Endodermal cell (in vitro differentiated cells): ENCODE results near the gene MYO7B. TPM values are rescaled to one million over a fixed set of nuclear protein-coding genes. Genes with fewer than 3 reads are reported as not detected.
A peak's percentile ranks its signal among the peaks of the same experiment; 100 is the strongest.

Experiments used
- DNase-seq: peaks from one replicate; pipeline ENCODE4 v3.0.0-alpha.2; 2017
- H3K27ac ChIP-seq: 2 replicates; pipeline ENCODE4 v1.5.1; 2013; ENCODE audit warnings: mild to moderate bottlenecking, low read depth, low read length, moderate library complexity
- H3K27me3 ChIP-seq: 2 replicates; pipeline ENCODE4 v1.6.1; 2013; ENCODE audit warnings: mild to moderate bottlenecking, low read length, moderate library complexity; ENCODE audit not compliant: insufficient read depth, control insufficient read depth, poor library complexity, severe bottlenecking
- H3K36me3 ChIP-seq: 2 replicates; pipeline ENCODE4 v1.7.0; 2013; ENCODE audit warnings: mild to moderate bottlenecking, low read length, moderate library complexity; ENCODE audit not compliant: control insufficient read depth, insufficient read depth
- H3K4me1 ChIP-seq: one replicate; pipeline ENCODE4 v1.7.0; 2013; ENCODE audit warnings: low read length; ENCODE audit not compliant: control insufficient read depth, insufficient read depth
- H3K4me3 ChIP-seq: 2 replicates; pipeline ENCODE4 v1.5.1; 2013; ENCODE audit warnings: mild to moderate bottlenecking, low read length, moderate library complexity
- H3K9ac ChIP-seq: 2 replicates; pipeline ENCODE4 v1.6.1; 2013; ENCODE audit warnings: mild to moderate bottlenecking, low read length, moderate library complexity; ENCODE audit not compliant: poor library complexity, severe bottlenecking; ENCODE audit errors: extremely low read depth
- H3K9me3 ChIP-seq: 2 replicates; pipeline ENCODE4 v1.6.1; 2013; ENCODE audit warnings: mild to moderate bottlenecking, low read length, moderate library complexity; ENCODE audit not compliant: control insufficient read depth
- H3K27ac Mint-ChIP-seq: 2 replicates; pipeline ENCODE4 v1.8.0; 2020; ENCODE audit warnings: mixed read lengths
- H3K27me3 Mint-ChIP-seq: 2 replicates; pipeline ENCODE4 v1.8.0; 2021; ENCODE audit warnings: mild to moderate bottlenecking, mixed read lengths; ENCODE audit not compliant: insufficient read depth
- H3K36me3 Mint-ChIP-seq: 2 replicates; pipeline ENCODE4 v1.8.0; 2020; ENCODE audit warnings: low read depth, mixed read lengths
- H3K4me1 Mint-ChIP-seq: 2 replicates; pipeline ENCODE4 v1.8.0; 2020; ENCODE audit warnings: mixed read lengths
- H3K4me3 Mint-ChIP-seq: 2 replicates; pipeline ENCODE4 v1.8.0; 2020; ENCODE audit warnings: mild to moderate bottlenecking, moderate library complexity, mixed read lengths
- H3K9me3 Mint-ChIP-seq: 2 replicates; pipeline ENCODE4 v1.8.0; 2020; ENCODE audit warnings: mild to moderate bottlenecking, mixed read lengths
- WGBS, 2 experiments: methylation state at CpG; one replicate each; pipeline versions ENCODE4 v1.1.5 to v1.1.7; 2013; ENCODE audit warnings: missing lambda C conversion rate in 2 of 2, mixed read lengths in 1 of 2; ENCODE audit not compliant: insufficient coverage in 1 of 2, insufficient read length in 1 of 2; 5-methylcytosine and 5-hydroxymethylcytosine counted together
- total RNA-seq, 2 donors: library from RNA; stranded (reverse); fragmentation: NEBNext Ultra II Directional in 1 of 2; extraction: Animal tissue kit (Norgen Biotek cat#: 25700) in 1 of 2; gene quantifications; 2 replicates in 1 of 2; 3 replicates in 1 of 2; pipeline ENCODE4 v1.2.1, GENCODE V29; 2021
- TF ChIP-seq, protein P1 (sequence below): fragments of 200-600 bp; sonication (generic); conservative IDR thresholded peaks from 2 replicates; pipeline ENCODE4 v1.5.0; 2021; ENCODE audit warnings: antibody characterized with exemption, mild to moderate bottlenecking

The MYO7B gene
- total RNA-seq, 2 donors from 2014 or later: 0.11 TPM; not detected in 1

GRCh38 chr2:127644066-127645025 lies 108.9 kb downstream of the MYO7B start:
- DNase-seq: no peak
- 85 to 87% methylated on average over 14 to 19 of the region's 19 CpGs for WGBS, 2 experiments
- TF ChIP-seq, protein P1, sequence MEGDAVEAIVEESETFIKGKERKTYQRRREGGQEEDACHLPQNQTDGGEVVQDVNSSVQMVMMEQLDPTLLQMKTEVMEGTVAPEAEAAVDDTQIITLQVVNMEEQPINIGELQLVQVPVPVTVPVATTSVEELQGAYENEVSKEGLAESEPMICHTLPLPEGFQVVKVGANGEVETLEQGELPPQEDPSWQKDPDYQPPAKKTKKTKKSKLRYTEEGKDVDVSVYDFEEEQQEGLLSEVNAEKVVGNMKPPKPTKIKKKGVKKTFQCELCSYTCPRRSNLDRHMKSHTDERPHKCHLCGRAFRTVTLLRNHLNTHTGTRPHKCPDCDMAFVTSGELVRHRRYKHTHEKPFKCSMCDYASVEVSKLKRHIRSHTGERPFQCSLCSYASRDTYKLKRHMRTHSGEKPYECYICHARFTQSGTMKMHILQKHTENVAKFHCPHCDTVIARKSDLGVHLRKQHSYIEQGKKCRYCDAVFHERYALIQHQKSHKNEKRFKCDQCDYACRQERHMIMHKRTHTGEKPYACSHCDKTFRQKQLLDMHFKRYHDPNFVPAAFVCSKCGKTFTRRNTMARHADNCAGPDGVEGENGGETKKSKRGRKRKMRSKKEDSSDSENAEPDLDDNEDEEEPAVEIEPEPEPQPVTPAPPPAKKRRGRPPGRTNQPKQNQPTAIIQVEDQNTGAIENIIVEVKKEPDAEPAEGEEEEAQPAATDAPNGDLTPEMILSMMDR: peak; percentile 31
- Mint-ChIP-seq H3K36me3 (no peaks in the 10 kb centered on the region), H3K27me3 (no peaks in the 10 kb centered on the region), H3K4me3 (no peak overlapping the region), H3K27ac (peak overlapping the region; percentile 61), H3K9me3 (no peaks in the 10 kb centered on the region), H3K4me1 (no peaks in the 10 kb centered on the region)
- Histone ChIP-seq H3K27ac (peak overlapping the region; percentile 60), H3K9ac (no peak overlapping the region), H3K9me3 (no peaks in the 10 kb centered on the region), H3K4me1 (no peaks in the 10 kb centered on the region), H3K27me3 (no peaks in the 10 kb centered on the region), H3K36me3 (no peaks in the 10 kb centered on the region), H3K4me3 (no peak overlapping the region)

DNA sequence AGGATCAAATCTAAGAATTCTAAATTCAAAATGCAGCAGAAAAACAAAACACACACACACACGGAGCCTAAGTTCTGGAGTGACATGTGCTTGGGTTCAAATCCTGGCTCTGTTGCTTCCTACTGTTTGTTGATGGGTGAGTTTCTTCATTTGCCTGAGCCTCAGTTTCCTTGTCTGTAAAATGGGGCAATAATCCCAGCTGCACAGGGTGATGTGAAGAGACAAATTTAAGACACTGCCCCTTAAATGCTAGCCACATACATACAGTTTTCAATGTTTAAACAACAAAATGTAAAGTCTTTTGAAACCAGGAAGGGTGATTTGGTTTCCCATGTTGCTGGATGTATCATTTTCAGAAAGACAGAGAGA lies 109.5 kb downstream of the MYO7B start:
- H3K27ac ChIP-seq: peak overlapping the region; percentile 70
- DNase-seq: no peak
- no peak overlapping the region for H3K27ac Mint-ChIP-seq
- H3K9ac ChIP-seq: no peak overlapping the region
- WGBS, 2 experiments: 92 to 100% methylated on average over 1 of the region's 1 CpG
- no peak overlapping the region for H3K4me3 ChIP-seq
- H3K4me1 Mint-ChIP-seq: peaks cover 3% of the 10 kb centered on the region
- H3K9me3 Mint-ChIP-seq: no peaks in the 10 kb centered on the region
- H3K36me3 ChIP-seq: no peaks in the 10 kb centered on the region
- H3K36me3 Mint-ChIP-seq: no peaks in the 10 kb centered on the region
- TF ChIP-seq, protein P1: no peak
- H3K27me3 ChIP-seq: no peaks in the 10 kb centered on the region
- H3K27me3 Mint-ChIP-seq: peaks cover 2% of the 10 kb centered on the region
- no peaks in the 10 kb centered on the region for H3K4me1 ChIP-seq
- H3K9me3 ChIP-seq: no peaks in the 10 kb centered on the region
- no peak overlapping the region for H3K4me3 Mint-ChIP-seq

DNA sequence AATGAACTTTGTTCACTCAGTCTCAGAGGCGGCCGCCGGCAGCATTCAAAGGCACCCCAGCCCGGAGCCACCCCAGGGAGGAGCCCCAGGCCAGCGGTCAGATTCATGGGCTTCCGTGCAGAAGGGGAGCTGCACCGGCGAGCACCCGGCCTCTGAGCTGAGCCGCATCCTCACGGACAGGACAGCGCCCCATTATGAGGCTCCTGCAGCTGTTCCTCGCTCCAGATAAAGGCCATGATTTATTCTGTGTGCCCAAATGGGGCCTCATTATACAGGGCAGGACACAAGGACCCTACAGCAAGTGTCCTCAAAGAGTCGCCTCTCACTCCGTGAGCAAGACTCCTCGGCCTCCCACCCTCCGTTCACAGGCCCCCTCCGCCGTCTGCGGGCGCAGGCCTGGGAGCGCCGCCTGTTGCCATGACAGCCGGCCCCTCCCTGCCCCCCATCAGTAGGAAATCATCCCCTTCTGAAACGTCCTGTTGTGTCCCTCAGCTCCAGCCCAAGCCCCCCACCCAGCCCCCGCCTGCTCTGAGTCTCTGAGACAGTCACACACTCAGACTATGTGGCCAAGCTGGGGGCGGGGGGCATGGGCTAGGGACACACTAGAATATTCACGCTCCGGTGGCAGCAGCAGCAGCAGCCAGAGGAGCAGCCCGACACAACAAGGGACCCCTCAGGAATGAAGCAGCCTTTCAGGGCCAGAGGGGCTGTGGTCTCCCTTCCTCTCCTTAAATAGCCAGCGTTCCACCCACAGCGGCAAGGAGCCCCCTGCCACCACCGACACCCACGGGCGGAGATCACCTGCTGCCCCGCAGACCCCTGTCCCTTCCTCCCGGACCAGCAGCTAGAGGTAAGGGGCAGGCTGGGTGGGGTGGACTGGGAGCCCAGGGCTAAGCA lies 110.2 kb downstream of the MYO7B start, which contains the start of gene GPR17:
GPR17 (plus strand) TSS at position 759 of the 897 bp plus-strand sequence. CDS start 4,583 bp downstream, outside the sequence.
- Histone ChIP-seq H3K36me3 (no peaks in the 10 kb centered on the region), H3K27ac (peak within 1 kb of the TSS; percentile 70), H3K4me3 (no peak within 1 kb of the TSS), H3K9ac (no peak within 1 kb of the TSS), H3K4me1 (no peaks in the 10 kb centered on the region), H3K27me3 (no peaks in the 10 kb centered on the region), H3K9me3 (no peaks in the 10 kb centered on the region)
- TF ChIP-seq, protein P1: no peak
- H3K9me3 Mint-ChIP-seq: no peaks in the 10 kb centered on the region
- H3K4me1 Mint-ChIP-seq: peaks cover 3% of the 10 kb centered on the region
- H3K4me3 Mint-ChIP-seq: no peak within 1 kb of the TSS
- no peak within 1 kb of the TSS for H3K27ac Mint-ChIP-seq
- 87 to 90% methylated on average over 19 to 37 of the region's 37 CpGs for WGBS, 2 experiments
- H3K36me3 Mint-ChIP-seq: no peaks in the 10 kb centered on the region
- peaks cover 2% of the 10 kb centered on the region for H3K27me3 Mint-ChIP-seq
- no peak for DNase-seq
